NOMO-1 treated with DMSO at 0.1 percent for 48 hours (cell line): ENCODE results near the gene ANKRD17.

Experiments used
- DNase-seq: peaks from one replicate; lab custom pipeline; 2025; ENCODE audit not compliant: unreplicated experiment; lab: John Stamatoyannopoulos, UW

ANKRD17 gene

DNA sequence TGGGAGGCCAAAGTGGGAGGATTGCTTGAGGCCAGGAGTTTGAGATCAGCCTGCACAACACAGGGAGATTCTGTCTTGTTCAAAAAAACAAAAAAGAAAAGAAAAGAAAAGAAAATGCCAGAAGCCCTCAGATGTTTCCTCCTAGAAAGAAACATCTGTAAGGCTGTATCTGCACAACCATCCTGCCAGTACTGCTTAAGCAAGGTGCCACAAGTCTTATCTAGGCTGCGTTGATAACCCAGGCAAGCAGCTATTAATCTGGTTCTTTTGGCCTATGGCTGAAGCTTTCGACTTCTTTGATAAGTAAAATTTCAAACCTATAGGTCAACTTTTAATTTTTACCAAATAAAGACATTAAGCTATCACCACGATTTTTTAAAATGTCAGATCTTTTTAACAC lies 192.2 kb downstream of the ANKRD17 start:
- DNase-seq = no peak

DNA sequence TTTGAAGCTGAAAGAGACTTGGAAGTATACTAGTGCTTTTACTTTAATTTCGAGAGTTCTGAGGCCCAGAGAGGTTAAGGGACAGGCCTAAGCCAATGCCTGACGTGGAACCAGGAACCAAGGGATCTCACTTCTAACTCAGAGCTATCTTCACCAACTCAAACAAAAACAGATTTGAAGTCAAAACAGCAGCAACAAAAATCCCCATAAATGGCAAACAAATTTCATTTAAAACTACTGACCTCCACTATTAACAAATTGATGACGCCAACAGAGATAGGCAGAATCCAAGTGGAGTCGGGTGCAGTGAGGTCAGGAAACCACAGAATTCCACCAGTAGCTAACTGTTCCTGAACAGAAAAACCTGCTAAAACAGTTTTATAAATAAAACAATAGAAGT lies 194.1 kb downstream of the ANKRD17 start:
- no peak for DNase-seq

DNA sequence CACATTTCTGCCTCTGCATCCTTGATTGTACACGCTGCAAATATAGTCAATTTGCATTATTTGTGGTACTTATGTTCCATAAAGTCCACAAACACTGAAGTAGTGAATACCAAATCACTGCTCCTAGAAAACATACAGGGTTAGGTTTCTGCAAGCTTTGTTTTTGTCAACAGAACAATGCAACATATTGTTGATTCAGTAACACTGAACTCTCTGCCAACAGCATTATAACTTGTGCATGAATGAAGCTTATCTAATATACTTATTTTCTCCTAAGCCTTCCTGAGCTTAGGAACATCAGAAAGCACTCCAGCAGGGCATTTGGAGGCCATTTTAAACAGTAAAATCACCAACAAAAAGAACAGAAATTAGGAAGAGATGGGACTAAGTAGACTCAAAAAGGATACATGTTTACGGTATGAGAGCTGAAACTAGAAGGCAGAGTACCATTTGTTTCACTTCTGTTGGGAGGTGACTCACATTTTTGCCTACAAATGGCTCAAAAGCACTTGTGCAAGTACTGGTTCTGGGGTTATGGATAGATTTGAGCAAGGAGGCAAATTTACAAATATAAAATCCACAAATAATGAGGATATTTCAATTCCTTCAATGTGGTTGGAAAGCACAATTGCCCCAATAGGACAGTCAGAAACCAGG lies 203.2 kb downstream of the ANKRD17 start:
- no peak for DNase-seq

DNA sequence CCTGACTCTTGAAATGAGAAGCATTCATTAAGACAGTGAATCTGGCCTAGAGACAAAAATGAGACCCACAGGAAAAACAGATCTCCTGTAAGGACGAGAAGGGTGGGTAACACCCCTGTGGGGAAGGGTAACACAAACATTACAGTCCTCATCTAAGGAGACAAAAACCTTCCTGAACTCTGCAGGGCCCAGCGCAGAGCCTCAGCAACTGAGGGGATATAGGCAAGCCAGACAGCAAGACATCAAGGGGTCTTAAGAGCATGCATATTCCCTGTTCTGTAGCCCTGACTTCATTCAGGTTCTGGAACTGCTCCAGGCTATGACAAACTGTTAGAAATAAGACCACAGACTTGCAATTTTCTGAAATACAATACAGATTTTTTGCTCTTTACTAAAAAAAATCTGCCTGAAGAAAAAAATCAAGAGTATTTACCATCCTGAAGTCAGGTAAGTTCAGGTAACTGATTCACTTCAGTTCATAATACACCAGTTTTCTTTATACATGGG lies 204.6 kb downstream of the ANKRD17 start:
- no peak for DNase-seq

DNA sequence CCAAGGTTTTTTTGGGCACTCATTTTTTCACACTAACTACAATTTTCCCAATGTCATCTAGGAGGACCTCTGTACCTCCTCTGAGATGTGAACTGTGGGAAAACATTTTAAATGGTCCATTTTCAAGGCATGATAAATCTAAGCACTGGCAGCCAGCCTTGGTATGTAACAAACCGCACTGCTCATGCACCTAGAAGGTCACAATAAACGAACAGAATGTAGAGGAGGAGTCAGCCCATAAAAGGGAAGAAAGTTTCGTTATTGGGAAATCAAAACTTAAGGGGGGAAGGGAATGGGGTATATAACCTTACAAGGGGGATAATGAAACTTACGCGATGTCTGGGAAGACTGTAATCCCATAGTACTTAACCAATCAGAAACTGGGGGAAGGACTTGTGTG lies 205.5 kb downstream of the ANKRD17 start:
- DNase-seq = no peak

DNA sequence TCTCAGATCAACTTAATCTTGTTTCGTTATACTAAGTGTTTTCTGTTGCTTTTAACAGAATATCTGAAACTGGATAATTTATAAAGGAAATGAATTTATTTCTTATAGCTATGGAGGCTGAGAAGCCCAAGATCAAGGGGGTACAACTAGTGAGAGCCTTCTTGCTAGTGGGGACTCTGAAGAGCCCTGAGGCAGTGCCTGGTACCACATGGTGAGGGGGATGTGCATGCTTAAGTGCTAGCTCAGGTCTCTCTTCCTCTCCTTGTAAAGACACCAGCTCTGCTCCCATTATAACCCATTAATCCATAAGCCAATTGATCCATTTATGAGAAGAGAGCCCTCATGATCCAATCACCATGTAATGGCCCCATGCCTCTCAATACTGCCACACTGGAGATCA lies 207.0 kb downstream of the ANKRD17 start:
- no peak for DNase-seq

DNA sequence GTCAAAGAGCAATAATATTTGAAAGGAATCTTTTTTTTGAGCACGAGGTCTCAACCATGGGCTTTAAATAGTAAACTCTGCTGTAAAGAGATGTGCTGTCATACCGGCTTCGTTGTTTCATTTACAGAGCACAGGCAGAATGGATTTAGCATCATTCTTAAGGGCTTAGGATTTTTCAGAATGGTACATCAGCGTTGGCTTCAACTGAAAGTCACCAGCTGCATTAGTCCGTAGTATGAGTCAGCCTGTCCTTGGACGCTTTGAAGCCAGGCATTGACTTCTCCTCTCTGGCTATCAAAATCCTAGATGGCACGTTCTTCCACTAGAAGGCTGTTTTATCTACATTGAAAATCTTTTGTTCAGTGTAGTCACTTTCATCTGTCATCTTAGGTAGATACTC lies 212.7 kb downstream of the ANKRD17 start:
- no peak for DNase-seq

DNA sequence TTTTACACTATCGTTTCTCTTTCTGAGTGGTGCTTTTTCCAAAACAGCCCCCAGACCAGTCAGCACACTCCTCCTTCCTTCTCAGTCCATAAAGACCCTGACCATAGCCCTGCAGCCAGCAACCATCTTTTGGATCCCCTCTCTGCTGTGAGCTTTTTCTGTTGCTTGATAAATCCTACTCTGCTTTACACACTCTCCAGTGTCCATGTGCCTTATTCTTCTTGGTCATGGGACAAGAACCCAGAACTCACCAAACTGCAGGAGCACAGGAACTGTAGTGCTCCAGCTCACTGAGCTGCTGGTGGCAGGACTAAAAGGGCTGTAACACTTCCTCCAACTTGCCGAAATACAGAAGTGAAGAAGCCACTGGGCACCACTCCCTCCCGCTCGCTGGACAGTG lies 221.5 kb downstream of the ANKRD17 start:
- peak; percentile 11 for DNase-seq

DNA sequence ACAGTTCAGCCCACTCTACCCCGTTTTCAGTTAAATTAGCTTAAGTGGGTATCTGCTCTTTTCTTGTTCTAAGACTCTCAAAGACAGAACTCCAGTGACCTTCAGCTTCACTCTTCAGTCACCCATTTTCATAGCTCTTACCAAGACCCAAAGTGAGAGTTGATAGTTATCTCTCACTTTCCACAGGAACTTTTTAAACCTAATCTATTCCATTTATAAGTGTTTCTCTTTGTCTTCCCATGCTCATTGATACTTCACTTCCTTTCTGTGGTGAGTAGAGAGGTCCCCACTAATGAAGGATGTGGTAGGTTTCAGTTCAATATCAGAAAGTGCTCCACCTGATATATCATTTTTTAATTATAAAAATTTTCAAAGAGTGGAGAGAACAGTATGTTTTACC lies 222.5 kb downstream of the ANKRD17 start:
- no peak for DNase-seq

DNA sequence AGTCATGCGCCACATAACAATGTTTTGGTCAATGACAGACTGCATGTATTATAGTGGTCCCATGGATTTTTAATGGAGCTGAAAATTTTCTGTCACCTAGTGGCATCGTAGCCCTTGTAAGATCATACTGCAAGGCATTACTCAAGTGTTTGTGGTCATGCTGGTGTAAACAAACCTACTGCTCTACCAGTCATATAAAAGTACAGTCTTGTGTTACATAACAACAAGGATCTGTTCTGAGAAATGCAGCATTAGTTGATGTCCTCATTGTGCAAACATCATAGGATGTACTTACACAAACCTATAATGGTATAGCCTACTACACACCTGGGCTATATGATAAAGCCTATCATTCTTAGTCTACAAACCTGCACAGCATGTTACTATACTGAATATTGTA lies 223.7 kb downstream of the ANKRD17 start:
- no peak for DNase-seq

DNA sequence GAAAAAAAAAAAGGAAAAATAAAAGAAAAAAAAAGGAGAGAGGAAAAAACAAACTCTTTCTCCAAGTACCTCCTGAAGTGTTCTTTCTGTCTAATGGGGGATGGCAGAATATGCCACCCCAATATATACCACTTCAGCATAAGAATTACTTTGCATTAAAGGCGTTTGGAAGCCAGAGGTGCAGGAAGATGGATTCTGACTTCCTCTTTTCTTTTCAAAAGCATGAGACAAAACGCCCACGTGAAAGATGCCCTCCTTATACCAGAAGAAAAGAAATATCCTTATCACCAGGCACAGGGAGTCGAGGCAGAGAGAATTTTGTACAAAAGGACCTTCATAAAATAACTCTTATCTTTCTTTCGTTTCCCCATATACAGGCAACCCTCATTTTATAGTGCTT lies 230.0 kb downstream of the ANKRD17 start:
- DNase-seq = no peak
